Measurements from ENCODE around the gene ELAVL2.

DNA sequence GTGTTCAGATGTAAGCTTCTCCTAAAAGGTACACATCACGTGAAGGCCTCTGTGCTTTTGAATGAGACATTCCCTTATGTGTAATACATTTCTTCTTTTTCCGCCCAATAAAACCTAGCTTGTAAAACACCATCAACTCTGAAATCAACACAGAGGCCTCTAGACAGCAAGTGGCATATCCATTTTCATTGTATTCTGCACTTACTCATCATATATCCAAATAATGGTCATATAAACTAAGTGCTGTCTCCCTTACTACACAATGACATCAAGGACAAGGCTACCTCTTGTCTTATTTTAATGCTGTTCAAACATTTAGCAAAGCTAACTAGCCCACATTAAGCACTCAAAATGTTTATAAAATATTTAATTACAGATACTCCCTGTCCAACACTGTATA is 108.5 kb downstream of the ELAVL2 start:
- TF ChIP-seq, protein P1, sequence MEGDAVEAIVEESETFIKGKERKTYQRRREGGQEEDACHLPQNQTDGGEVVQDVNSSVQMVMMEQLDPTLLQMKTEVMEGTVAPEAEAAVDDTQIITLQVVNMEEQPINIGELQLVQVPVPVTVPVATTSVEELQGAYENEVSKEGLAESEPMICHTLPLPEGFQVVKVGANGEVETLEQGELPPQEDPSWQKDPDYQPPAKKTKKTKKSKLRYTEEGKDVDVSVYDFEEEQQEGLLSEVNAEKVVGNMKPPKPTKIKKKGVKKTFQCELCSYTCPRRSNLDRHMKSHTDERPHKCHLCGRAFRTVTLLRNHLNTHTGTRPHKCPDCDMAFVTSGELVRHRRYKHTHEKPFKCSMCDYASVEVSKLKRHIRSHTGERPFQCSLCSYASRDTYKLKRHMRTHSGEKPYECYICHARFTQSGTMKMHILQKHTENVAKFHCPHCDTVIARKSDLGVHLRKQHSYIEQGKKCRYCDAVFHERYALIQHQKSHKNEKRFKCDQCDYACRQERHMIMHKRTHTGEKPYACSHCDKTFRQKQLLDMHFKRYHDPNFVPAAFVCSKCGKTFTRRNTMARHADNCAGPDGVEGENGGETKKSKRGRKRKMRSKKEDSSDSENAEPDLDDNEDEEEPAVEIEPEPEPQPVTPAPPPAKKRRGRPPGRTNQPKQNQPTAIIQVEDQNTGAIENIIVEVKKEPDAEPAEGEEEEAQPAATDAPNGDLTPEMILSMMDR (IDR thresholded peaks at IDR 0.05; ENCODE audit: insufficient read depth, low read length), result no peak
- TF ChIP-seq, protein P2, sequence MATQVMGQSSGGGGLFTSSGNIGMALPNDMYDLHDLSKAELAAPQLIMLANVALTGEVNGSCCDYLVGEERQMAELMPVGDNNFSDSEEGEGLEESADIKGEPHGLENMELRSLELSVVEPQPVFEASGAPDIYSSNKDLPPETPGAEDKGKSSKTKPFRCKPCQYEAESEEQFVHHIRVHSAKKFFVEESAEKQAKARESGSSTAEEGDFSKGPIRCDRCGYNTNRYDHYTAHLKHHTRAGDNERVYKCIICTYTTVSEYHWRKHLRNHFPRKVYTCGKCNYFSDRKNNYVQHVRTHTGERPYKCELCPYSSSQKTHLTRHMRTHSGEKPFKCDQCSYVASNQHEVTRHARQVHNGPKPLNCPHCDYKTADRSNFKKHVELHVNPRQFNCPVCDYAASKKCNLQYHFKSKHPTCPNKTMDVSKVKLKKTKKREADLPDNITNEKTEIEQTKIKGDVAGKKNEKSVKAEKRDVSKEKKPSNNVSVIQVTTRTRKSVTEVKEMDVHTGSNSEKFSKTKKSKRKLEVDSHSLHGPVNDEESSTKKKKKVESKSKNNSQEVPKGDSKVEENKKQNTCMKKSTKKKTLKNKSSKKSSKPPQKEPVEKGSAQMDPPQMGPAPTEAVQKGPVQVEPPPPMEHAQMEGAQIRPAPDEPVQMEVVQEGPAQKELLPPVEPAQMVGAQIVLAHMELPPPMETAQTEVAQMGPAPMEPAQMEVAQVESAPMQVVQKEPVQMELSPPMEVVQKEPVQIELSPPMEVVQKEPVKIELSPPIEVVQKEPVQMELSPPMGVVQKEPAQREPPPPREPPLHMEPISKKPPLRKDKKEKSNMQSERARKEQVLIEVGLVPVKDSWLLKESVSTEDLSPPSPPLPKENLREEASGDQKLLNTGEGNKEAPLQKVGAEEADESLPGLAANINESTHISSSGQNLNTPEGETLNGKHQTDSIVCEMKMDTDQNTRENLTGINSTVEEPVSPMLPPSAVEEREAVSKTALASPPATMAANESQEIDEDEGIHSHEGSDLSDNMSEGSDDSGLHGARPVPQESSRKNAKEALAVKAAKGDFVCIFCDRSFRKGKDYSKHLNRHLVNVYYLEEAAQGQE (IDR thresholded peaks at IDR 0.05; ENCODE audit: insufficient replicate concordance, low read depth), result no peak
- no peak for TF ChIP-seq POLR2AphosphoS5 (IDR thresholded peaks at IDR 0.05; ENCODE audit: low read depth)

Measured in HL-60 (cell line).